Neutrophil (primary cell): ENCODE measurements around the gene CHKA.

Source experiments
- H3K27ac ChIP-seq: fragments of 200-600 bp; sonication (generic); 2 replicates; pipeline ENCODE4 v1.5.1; 2016; ENCODE audit warnings: mild to moderate bottlenecking, moderate library complexity
- H3K27me3 ChIP-seq: fragments of 200-600 bp; sonication (generic); 2 replicates; pipeline ENCODE4 v1.6.0; 2016; ENCODE audit warnings: mild to moderate bottlenecking
- H3K36me3 ChIP-seq: fragments of 200-600 bp; sonication (generic); 2 replicates; pipeline ENCODE4 v1.5.1; 2017
- H3K4me1 ChIP-seq, 2 experiments: fragments of 200-600 bp in 1 of 2; sonication (generic) in 1 of 2; 1 replicate in 1 of 2; 2 replicates in 1 of 2; pipeline versions ENCODE4 v1.5.1 to v1.6.1; 2013 to 2016; ENCODE audit warnings: low read depth in 1 of 2, low read length in 1 of 2, mild to moderate bottlenecking in 1 of 2, moderate library complexity in 1 of 2; ENCODE audit not compliant: control insufficient read depth in 1 of 2, insufficient read depth in 1 of 2
- H3K4me3 ChIP-seq, 2 experiments: fragments of 200-600 bp in 1 of 2; sonication (generic) in 1 of 2; 1 replicate in 1 of 2; 2 replicates in 1 of 2; pipeline ENCODE4 v1.5.1; 2013 to 2016; ENCODE audit warnings: low read depth in 1 of 2, low read length in 1 of 2, mild to moderate bottlenecking in 1 of 2, moderate library complexity in 1 of 2
- H3K9me3 ChIP-seq: fragments of 200-600 bp; sonication (generic); 2 replicates; pipeline ENCODE4 v1.5.1; 2016
- TF ChIP-seq, protein P1 (sequence below): fragments of 200-600 bp; sonication (generic); IDR thresholded peaks from 2 replicates; pipeline ENCODE4 v1.5.1; 2016; ENCODE audit warnings: antibody characterized with exemption

Gene CHKA

DNA sequence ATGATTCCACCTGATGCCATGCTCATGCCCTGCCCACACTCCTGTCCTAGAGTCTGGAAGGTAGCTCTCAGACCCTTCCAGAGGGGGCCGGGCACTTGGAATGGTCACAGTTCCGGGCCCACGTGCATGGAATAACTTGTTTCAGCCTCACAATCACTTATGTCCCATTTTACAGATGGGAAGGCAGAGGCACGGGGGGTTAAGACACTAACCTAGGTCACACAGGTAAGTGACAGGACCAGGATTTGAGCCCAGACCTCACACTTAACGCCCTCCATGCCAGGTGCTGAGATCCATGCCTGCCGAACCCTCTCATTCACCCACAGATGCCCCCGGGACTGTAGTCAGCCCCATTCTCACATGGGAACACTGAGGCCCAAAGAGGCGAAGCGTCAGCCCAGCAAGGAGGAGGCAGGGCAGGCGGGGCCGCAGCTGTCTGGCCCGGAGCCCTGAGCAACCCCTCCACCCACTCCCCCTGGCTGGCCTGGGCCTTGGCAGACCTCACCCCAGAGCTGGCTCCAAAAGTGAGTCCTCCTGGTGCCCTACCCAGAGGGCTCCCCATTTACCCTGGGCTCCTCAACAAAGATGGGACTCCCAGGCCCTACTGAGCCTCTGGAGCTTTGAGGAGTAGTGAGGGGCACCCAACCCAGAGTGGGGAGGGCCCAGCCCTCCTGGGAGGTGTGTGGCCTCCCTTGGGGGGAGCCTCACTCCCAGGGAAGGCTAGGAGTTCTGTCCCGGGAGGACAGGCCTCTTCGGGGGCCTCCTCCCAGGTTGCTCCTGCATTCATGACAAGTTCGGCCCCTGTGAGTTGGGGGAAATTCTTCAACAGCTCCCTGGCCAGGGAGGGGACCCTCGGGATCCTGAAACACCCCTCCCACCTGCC, 113.4 kb downstream of the CHKA start:
- Histone ChIP-seq H3K27me3 (no peaks in the 10 kb centered on the region), H3K9me3 (no peaks in the 10 kb centered on the region), H3K4me3 (no peak overlapping the region), H3K36me3 (no peaks in the 10 kb centered on the region), H3K4me1 (peaks cover 58 to 64% of the 10 kb centered on the region in 2 experiments), H3K27ac (no peak overlapping the region)
- TF ChIP-seq, protein P1, sequence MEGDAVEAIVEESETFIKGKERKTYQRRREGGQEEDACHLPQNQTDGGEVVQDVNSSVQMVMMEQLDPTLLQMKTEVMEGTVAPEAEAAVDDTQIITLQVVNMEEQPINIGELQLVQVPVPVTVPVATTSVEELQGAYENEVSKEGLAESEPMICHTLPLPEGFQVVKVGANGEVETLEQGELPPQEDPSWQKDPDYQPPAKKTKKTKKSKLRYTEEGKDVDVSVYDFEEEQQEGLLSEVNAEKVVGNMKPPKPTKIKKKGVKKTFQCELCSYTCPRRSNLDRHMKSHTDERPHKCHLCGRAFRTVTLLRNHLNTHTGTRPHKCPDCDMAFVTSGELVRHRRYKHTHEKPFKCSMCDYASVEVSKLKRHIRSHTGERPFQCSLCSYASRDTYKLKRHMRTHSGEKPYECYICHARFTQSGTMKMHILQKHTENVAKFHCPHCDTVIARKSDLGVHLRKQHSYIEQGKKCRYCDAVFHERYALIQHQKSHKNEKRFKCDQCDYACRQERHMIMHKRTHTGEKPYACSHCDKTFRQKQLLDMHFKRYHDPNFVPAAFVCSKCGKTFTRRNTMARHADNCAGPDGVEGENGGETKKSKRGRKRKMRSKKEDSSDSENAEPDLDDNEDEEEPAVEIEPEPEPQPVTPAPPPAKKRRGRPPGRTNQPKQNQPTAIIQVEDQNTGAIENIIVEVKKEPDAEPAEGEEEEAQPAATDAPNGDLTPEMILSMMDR = no peak

DNA sequence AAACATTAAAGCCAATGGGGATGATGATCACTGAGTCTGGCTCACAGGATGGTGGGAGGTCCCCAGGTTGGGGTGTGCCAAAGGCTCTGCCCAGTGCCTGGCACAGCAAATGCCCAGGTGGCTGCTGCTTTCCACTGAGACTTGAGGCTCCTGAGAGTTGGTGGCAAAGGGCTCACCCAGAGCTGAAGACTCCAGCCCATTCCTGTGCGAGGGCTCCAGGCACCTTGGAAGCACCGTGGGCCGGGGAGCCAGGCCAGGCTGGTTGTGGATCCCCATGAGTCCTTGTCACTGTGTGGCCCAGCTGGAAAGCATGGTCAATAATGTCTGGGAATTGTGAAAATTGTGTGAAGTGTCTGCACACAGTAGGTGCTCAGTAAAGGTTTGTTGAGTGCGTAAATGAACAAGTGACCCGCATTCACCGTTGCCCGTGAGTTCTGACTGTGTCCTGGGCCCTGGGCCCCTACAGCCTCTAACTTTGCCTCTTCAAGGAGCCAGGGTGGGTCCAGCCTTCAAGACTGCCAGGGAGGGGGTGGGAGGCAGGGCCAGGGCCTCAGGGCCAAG, 114.5 kb downstream of the CHKA start:
- peaks cover 58 to 64% of the 10 kb centered on the region in 2 experiments for H3K4me1 ChIP-seq
- TF ChIP-seq, protein P1 = no peak
- H3K27me3 ChIP-seq = no peaks in the 10 kb centered on the region
- H3K36me3 ChIP-seq = no peaks in the 10 kb centered on the region
- no peak overlapping the region for H3K27ac ChIP-seq
- no peaks in the 10 kb centered on the region for H3K9me3 ChIP-seq
- no peak overlapping the region for H3K4me3 ChIP-seq

DNA sequence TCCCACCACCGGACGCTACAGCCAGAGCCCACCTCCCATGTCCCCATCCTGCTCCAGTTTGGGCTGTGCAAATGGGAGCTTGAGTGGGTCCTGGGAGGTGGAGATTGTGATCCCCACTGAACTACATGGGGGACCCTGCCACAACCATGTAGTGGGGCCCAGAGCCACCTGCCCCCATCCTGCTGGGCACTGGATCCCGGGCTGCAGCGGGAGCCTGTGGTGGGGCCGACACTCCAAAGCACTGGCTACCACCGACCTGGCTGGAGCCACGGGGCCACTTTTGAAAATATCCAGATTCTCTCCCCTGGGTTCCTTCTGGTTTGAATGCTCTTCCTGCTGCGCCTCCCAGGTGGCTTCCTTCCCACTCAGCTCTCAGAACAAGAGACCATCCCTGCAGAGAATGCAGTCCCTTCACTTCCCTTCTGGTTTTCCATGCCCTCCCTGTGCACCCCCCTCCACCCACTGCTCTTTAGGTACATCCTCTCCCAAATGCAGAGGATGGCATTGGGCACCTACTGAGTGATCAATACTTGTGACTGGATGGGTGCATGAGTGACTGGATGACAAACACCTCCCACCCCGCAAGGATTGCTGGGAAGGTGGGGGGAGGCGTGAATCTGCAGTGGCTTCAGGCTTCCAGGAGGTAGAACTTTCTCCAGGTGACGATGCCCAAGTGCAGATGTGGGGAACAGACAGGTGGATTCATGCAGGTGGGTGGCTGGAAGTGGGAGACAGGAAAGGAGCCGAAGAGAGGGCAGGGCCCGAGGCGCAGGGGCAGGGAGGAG, 116.4 kb downstream of the CHKA start:
- Histone ChIP-seq H3K9me3 (no peaks in the 10 kb centered on the region), H3K36me3 (peaks cover 2% of the 10 kb centered on the region), H3K27ac (peak overlapping the region; percentile 96), H3K4me3 (peak overlapping the region in 1 of 2 experiments; percentile 88), H3K27me3 (no peaks in the 10 kb centered on the region), H3K4me1 (peaks cover 40 to 47% of the 10 kb centered on the region in 2 experiments)
- TF ChIP-seq, protein P1 = no peak

DNA sequence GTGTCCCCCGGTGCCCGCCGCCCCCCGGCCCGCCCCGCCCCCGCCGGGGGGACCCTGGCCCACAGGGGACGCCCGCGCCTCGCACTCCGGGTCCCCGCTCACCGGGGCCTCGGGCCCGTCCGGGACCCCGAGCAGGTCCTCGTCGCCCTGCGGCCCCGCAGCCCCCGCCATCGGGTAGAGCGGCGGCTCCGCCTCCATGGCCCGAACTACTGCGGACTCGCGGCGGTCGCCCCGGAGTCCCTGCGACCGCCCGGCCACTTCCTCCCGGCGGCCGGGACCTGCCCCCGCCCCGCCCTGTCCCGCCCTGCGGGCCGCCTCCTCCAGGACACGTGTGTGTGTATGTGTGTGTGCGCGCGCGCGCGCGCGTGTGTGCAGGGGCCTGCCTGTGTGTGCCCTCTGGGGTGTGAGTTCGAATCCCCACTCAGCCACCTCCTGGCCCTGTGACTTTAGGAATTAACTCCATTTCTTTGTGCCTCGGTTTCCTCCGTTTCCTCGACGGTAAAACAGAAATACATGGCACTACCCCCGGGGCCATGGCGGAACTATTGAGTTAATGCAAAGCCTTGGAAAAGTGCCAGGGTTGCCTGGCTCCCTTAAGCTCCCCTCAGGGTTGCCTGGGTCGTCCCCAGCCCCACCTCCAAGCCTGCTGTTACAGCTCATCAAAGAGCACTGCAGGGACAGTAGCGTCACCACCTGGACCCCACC, 117.2 kb downstream of the CHKA start, which contains the start of gene UNC93B1:
Gene UNC93B1, minus strand, starts transcription at position 252 of the 705 bp plus-strand sequence. Its CDS starts 54 bp downstream, at position 198.
- H3K27me3 ChIP-seq = no peaks in the 10 kb centered on the region
- TF ChIP-seq, protein P1 = peak; percentile 20
- peak within 1 kb of the TSS; percentile 96 for H3K27ac ChIP-seq
- H3K4me1 ChIP-seq = peaks cover 33 to 39% of the 10 kb centered on the region in 2 experiments
- peak within 1 kb of the TSS; percentile 59 to 88 for H3K4me3 ChIP-seq
- H3K36me3 ChIP-seq = peaks cover 10% of the 10 kb centered on the region
- H3K9me3 ChIP-seq = no peaks in the 10 kb centered on the region
